Measurements from ENCODE around the gene NUP160. TPM values are rescaled to one million over a fixed set of nuclear protein-coding genes. Genes with fewer than 3 reads are reported as not detected.
"Not testable (repeated sequence)": the region's sequence is repeated elsewhere in the genome, so short reads cannot be mapped to it uniquely, and the experiment has no call there.

The NUP160 gene
- total RNA-seq, 2 experiments from 2014 or later, result 76.4 to 77.0 TPM

- ChIA-PET POLR2A (interaction anchor here (1.0 kb wide), 1 partner anchor 10 kb away, joined by 5 read pairs; no protein-coding TSS in a partner anchor), CTCF (interaction anchor here (1.2 to 2.1 kb wide), 2 partner anchors 26 to 231 kb away, joined by 3 to 8 read pairs; no protein-coding TSS in a partner anchor)
- Mint-ChIP-seq H3K4me1 (ENCODE audit: low read depth) (peaks cover 1% of the 10 kb centered on the region), H3K9me3 (peaks cover 13% of the 10 kb centered on the region), H3K4me3 (no peak overlapping the region), H3K27ac (no peak overlapping the region), H3K27me3 (peaks cover 2% of the 10 kb centered on the region), H3K36me3 (ENCODE audit: low read depth) (no peaks in the 10 kb centered on the region)
- ATAC-seq, result no peak
- no peak for DNase-seq
- intact Hi-C loops (cut with micrococcal nuclease), result no loop called here
- no peak for TF ChIP-seq CTCF (IDR thresholded peaks at IDR 0.05)
Observed at GRCh38 chr11:47879259-47880158, 31.4 kb upstream of the NUP160 start.

GRCh38 chr11:47875858-47876257, 27.7 kb upstream of the NUP160 start:
- peaks cover 15% of the 10 kb centered on the region for H3K9me3 Mint-ChIP-seq
- H3K36me3 Mint-ChIP-seq (ENCODE audit: low read depth); ATAC-seq; intact Hi-C loops (cut with micrococcal nuclease); H3K27ac Mint-ChIP-seq; H3K4me1 Mint-ChIP-seq (ENCODE audit: low read depth); H3K27me3 Mint-ChIP-seq; CTCF ChIA-PET; H3K4me3 Mint-ChIP-seq; DNase-seq; POLR2A ChIA-PET: not testable (repeated sequence)

- Mint-ChIP-seq H3K4me1 (ENCODE audit: low read depth) (peaks cover 2% of the 10 kb centered on the region), H3K9me3 (peaks cover 3% of the 10 kb centered on the region), H3K4me3 (no peak overlapping the region), H3K27me3 (no peaks in the 10 kb centered on the region), H3K27ac (no peak overlapping the region), H3K36me3 (ENCODE audit: low read depth) (no peaks in the 10 kb centered on the region)
- ChIA-PET CTCF (no interaction called here), POLR2A (no interaction called here)
- intact Hi-C loops (cut with micrococcal nuclease), result no loop called here
- TF ChIP-seq CTCF (IDR thresholded peaks at IDR 0.05), result no peak
- no peak for DNase-seq
- ATAC-seq, result no peak
Observed at GRCh38 chr11:47870404-47870803, 22.3 kb upstream of the NUP160 start.

GRCh38 chr11:47869544-47870393, 21.6 kb upstream of the NUP160 start:
- Mint-ChIP-seq H3K4me1 (ENCODE audit: low read depth) (peaks cover 5% of the 10 kb centered on the region), H3K27ac (no peak overlapping the region), H3K4me3 (no peak overlapping the region), H3K9me3 (peaks cover 2% of the 10 kb centered on the region), H3K36me3 (ENCODE audit: low read depth) (no peaks in the 10 kb centered on the region), H3K27me3 (no peaks in the 10 kb centered on the region)
- CTCF ChIA-PET, result interaction anchor here (2.4 kb wide), 1 partner anchor 16 kb away, joined by 11 read pairs; no protein-coding TSS in a partner anchor
- intact Hi-C loops (cut with micrococcal nuclease), result no loop called here
- POLR2A ChIA-PET, result interaction anchor here (0.6 kb wide), 1 partner anchor 189 kb away, joined by 3 read pairs; no protein-coding TSS in a partner anchor
- DNase-seq (no peak), ATAC-seq (no peak)
- TF ChIP-seq CTCF (IDR thresholded peaks at IDR 0.05), result no peak

GRCh38 chr11:47867823-47868222, 19.7 kb upstream of the NUP160 start:
- intact Hi-C loops (cut with micrococcal nuclease), result no loop called here
- no peak for DNase-seq
- no peak for ATAC-seq
- H3K36me3 Mint-ChIP-seq (ENCODE audit: low read depth), result no peaks in the 10 kb centered on the region
- H3K9me3 Mint-ChIP-seq, result no peaks in the 10 kb centered on the region
- no peak for TF ChIP-seq CTCF (IDR thresholded peaks at IDR 0.05)
- ChIA-PET CTCF (interaction anchor here (0.9 to 2.4 kb wide), 2 partner anchors 14 to 188 kb away, joined by 3 to 11 read pairs; no protein-coding TSS in a partner anchor), POLR2A (no interaction called here)
- no peak overlapping the region for H3K27ac Mint-ChIP-seq
- H3K4me3 Mint-ChIP-seq, result no peak overlapping the region
- H3K27me3 Mint-ChIP-seq, result no peaks in the 10 kb centered on the region
- H3K4me1 Mint-ChIP-seq (ENCODE audit: low read depth), result peaks cover 21% of the 10 kb centered on the region

- intact Hi-C loops (cut with micrococcal nuclease), result not testable (repeated sequence)
Observed at GRCh38 chr11:47866892-47867291, 18.7 kb upstream of the NUP160 start.

More at GRCh38 chr11:47866892-47867291, 18.7 kb upstream of the NUP160 start:
- not testable (repeated sequence) for DNase-seq; H3K27ac Mint-ChIP-seq; H3K4me3 Mint-ChIP-seq; H3K9me3 Mint-ChIP-seq; H3K36me3 Mint-ChIP-seq (ENCODE audit: low read depth); ATAC-seq; H3K27me3 Mint-ChIP-seq
- ChIA-PET CTCF (interaction anchor here (3.5 kb wide), 1 partner anchor 13 kb away, joined by 21 read pairs; no protein-coding TSS in a partner anchor), POLR2A (interaction anchor here (1.3 kb wide), 1 partner anchor 100 kb away, joined by 3 read pairs; the partner anchor contains the start of gene FNBP4)
- H3K4me1 Mint-ChIP-seq (ENCODE audit: low read depth), result peaks cover 27% of the 10 kb centered on the region

Data from activated CD8-positive, alpha-beta T cell treated with anti-CD3 and anti-CD28 coated beads for 36 hours (primary cell).